Cardiac muscle cell (in vitro differentiated cells and primary cell): ENCODE data around the gene VWCE. TPM values are rescaled to one million over a fixed set of nuclear protein-coding genes. Genes with fewer than 3 reads are reported as not detected.

Experiments
- DNase-seq, 2 donors: peaks; one replicate each; pipeline versions ENCODE4 v3.0.0 to v3.0.0-alpha.2; 2010 to 2017; ENCODE audit warnings: low read depth in 1 of 2, low spot score in 1 of 2
- H3K27ac ChIP-seq: fragments of 200-600 bp; sonication (generic); 2 replicates; pipeline ENCODE4 v1.5.1; 2016
- H3K27me3 ChIP-seq: fragments of 200-600 bp; sonication (generic); 2 replicates; pipeline ENCODE4 v1.6.0; 2016; ENCODE audit warnings: control low read depth
- H3K36me3 ChIP-seq: fragments of 200-600 bp; sonication (generic); 2 replicates; pipeline ENCODE4 v1.5.1; 2016; ENCODE audit warnings: control low read depth
- H3K4me1 ChIP-seq: fragments of 200-600 bp; sonication (generic); 2 replicates; pipeline ENCODE4 v1.8.1; 2017; ENCODE audit warnings: low read depth, mild to moderate bottlenecking, mixed run types
- H3K4me3 ChIP-seq: fragments of 200-600 bp; sonication (generic); 2 replicates; pipeline ENCODE4 v1.5.1; 2016; ENCODE audit warnings: mild to moderate bottlenecking
- H3K9me3 ChIP-seq: fragments of 200-600 bp; sonication (generic); 2 replicates; pipeline ENCODE4 v1.5.1; 2017; ENCODE audit warnings: low read depth, mild to moderate bottlenecking, control low read depth
- CTCF ChIP-seq: IDR thresholded peaks from 2 replicates; pipeline ENCODE4 v1.5.1; 2012; ENCODE audit warnings: low read depth, mild to moderate bottlenecking, low read length
- polyA plus RNA-seq: library from polyadenylated mRNA; unstranded; fragments of >200 nt; fragmentation: Nextera tagmentation; extraction: Ambion mirVana; gene quantifications from 2 replicates; pipeline ENCODE4 v1.2.1, GENCODE V29; 2016
- total RNA-seq: library from RNA; depleted of rRNA; stranded (reverse); fragments of >200 nt; gene quantifications from 2 replicates; pipeline ENCODE4 v1.2.3, GENCODE V29; 2016

VWCE gene
- total and polyA plus RNA-seq, 2 experiments from 2014 or later, result 2.3 to 3.1 TPM

GRCh38 chr11:61297341-61297740 lies 2.2 kb upstream of the VWCE start:
- H3K4me1 ChIP-seq, result no peaks in the 10 kb centered on the region
- peaks cover 5% of the 10 kb centered on the region for H3K27me3 ChIP-seq
- no peak overlapping the region for H3K4me3 ChIP-seq
- TF ChIP-seq CTCF, result no peak
- no peak for DNase-seq
- no peak overlapping the region for H3K27ac ChIP-seq
- H3K36me3 ChIP-seq, result peaks cover 29% of the 10 kb centered on the region
- no peaks in the 10 kb centered on the region for H3K9me3 ChIP-seq

- no peak for TF ChIP-seq CTCF
- H3K36me3 ChIP-seq, result peaks cover 11% of the 10 kb centered on the region
- no peak overlapping the region for H3K27ac ChIP-seq
These were observed 445 bp upstream of the VWCE start for GRCh38 chr11:61295596-61295926.

GRCh38 chr11:61293867-61294716 lies 1.0 kb downstream of the VWCE start:
- TF ChIP-seq CTCF, result no peak
- peak; percentile 40 to 64 for DNase-seq
- H3K27me3 ChIP-seq, result peaks cover 5% of the 10 kb centered on the region
- H3K36me3 ChIP-seq, result no peaks in the 10 kb centered on the region
- no peaks in the 10 kb centered on the region for H3K9me3 ChIP-seq
- H3K4me3 ChIP-seq, result peak overlapping the region; percentile 40
- H3K4me1 ChIP-seq, result no peaks in the 10 kb centered on the region
- H3K27ac ChIP-seq, result no peak overlapping the region

More at GRCh38 chr11:61295596-61295926, 445 bp upstream of the VWCE start:
- H3K27me3 ChIP-seq, result peaks cover 5% of the 10 kb centered on the region
- H3K4me3 ChIP-seq, result peak overlapping the region; percentile 40
- DNase-seq, result no peak
- no peaks in the 10 kb centered on the region for H3K9me3 ChIP-seq
- H3K4me1 ChIP-seq, result no peaks in the 10 kb centered on the region

GRCh38 chr11:61292356-61292755 lies 2.8 kb downstream of the VWCE start:
- H3K4me3 ChIP-seq, result no peak overlapping the region
- no peak for TF ChIP-seq CTCF
- no peaks in the 10 kb centered on the region for H3K9me3 ChIP-seq
- H3K27me3 ChIP-seq, result peaks cover 5% of the 10 kb centered on the region
- no peak overlapping the region for H3K27ac ChIP-seq
- H3K36me3 ChIP-seq, result no peaks in the 10 kb centered on the region
- no peaks in the 10 kb centered on the region for H3K4me1 ChIP-seq
- DNase-seq, result no peak

- Histone ChIP-seq H3K36me3 (no peaks in the 10 kb centered on the region), H3K27ac (no peak overlapping the region), H3K27me3 (peaks cover 5% of the 10 kb centered on the region), H3K4me3 (no peak overlapping the region), H3K9me3 (no peaks in the 10 kb centered on the region), H3K4me1 (no peaks in the 10 kb centered on the region)
- peak; percentile 11 for TF ChIP-seq CTCF
- DNase-seq, result no peak
These were observed 4.0 kb downstream of the VWCE start for GRCh38 chr11:61290905-61291690.
